ENCODE data around the gene FBLN2. TPM values are rescaled to one million over a fixed set of nuclear protein-coding genes. Genes with fewer than 3 reads are reported as not detected.

FBLN2 gene
- total and polyA plus RNA-seq, 4 donors, result 4.3 to 43.4 (median 21.1) TPM

- WGBS, 2 donors, result 73 to 88% methylated on average over 8 of the region's 8 CpGs
- no peak for TF ChIP-seq CTCF (IDR thresholded peaks at IDR 0.05; ENCODE audit: control extremely low read depth, extremely low read depth)
- peaks cover 0 to 32% (median 6%) of the 10 kb centered on the region in 5 donors for H3K4me1 ChIP-seq (ENCODE audit: control insufficient read depth in 5 of 5, insufficient read depth in 5 of 5, low read length in 5 of 5)
- DNase-seq (no peak), ATAC-seq (ENCODE audit: insufficient read depth, low FRiP score) (no peak)
- no peak overlapping the region for H3K4me3 ChIP-seq
- no peak overlapping the region for H3K27ac ChIP-seq (ENCODE audit: low read depth in 1 of 2, low read length in 1 of 2)
- H3K36me3 ChIP-seq (ENCODE audit: control insufficient read depth in 4 of 4, insufficient read depth in 4 of 4, low read length in 4 of 4), result no peaks in the 10 kb centered on the region
- peaks cover 0 to 4% (median 0%) of the 10 kb centered on the region in 3 donors for H3K27me3 ChIP-seq (ENCODE audit: control insufficient read depth in 3 of 3, insufficient read depth in 3 of 3, low read length in 2 of 3)
- no peak overlapping the region for H3K9ac ChIP-seq (ENCODE audit: insufficient read depth in 1 of 2, low read length in 2 of 2)
- H3K9me3 ChIP-seq (ENCODE audit: control insufficient read depth in 4 of 4, insufficient read depth in 3 of 4, low read length in 3 of 4), result no peaks in the 10 kb centered on the region
Observed at GRCh38 chr3:13533885-13534301, 15.0 kb upstream of the FBLN2 start.

- Histone ChIP-seq H3K27me3 (ENCODE audit: control insufficient read depth in 3 of 3, insufficient read depth in 3 of 3, low read length in 2 of 3) (peaks cover 0 to 4% (median 0%) of the 10 kb centered on the region in 3 donors), H3K4me3 (no peak overlapping the region), H3K9me3 (ENCODE audit: control insufficient read depth in 4 of 4, insufficient read depth in 3 of 4, low read length in 3 of 4) (no peaks in the 10 kb centered on the region), H3K36me3 (ENCODE audit: control insufficient read depth in 4 of 4, insufficient read depth in 4 of 4, low read length in 4 of 4) (no peaks in the 10 kb centered on the region), H3K4me1 (ENCODE audit: control insufficient read depth in 5 of 5, insufficient read depth in 5 of 5, low read length in 5 of 5) (peaks cover 0 to 39% (median 6%) of the 10 kb centered on the region in 5 donors), H3K27ac (ENCODE audit: low read depth in 1 of 2, low read length in 1 of 2) (no peak overlapping the region), H3K9ac (ENCODE audit: insufficient read depth in 1 of 2, low read length in 2 of 2) (no peak overlapping the region)
- ATAC-seq (ENCODE audit: insufficient read depth, low FRiP score) (no peak), DNase-seq (no peak)
- TF ChIP-seq CTCF (IDR thresholded peaks at IDR 0.05; ENCODE audit: control extremely low read depth, extremely low read depth), result no peak
- WGBS, 2 donors, result 90 to 91% methylated on average over 10 of the region's 10 CpGs
Observed at GRCh38 chr3:13535526-13535875, 13.4 kb upstream of the FBLN2 start.

GRCh38 chr3:13535905-13536304 is 13.0 kb upstream of the FBLN2 start:
- no peak for TF ChIP-seq CTCF (IDR thresholded peaks at IDR 0.05; ENCODE audit: control extremely low read depth, extremely low read depth)
- no peak for DNase-seq
- H3K9me3 ChIP-seq (ENCODE audit: control insufficient read depth in 4 of 4, insufficient read depth in 3 of 4, low read length in 3 of 4), result no peaks in the 10 kb centered on the region
- WGBS, 2 donors, result 76 to 88% methylated on average over 9 of the region's 9 CpGs
- peaks cover 0 to 4% (median 0%) of the 10 kb centered on the region in 3 donors for H3K27me3 ChIP-seq (ENCODE audit: control insufficient read depth in 3 of 3, insufficient read depth in 3 of 3, low read length in 2 of 3)
- peaks cover 0 to 43% (median 6%) of the 10 kb centered on the region in 5 donors for H3K4me1 ChIP-seq (ENCODE audit: control insufficient read depth in 5 of 5, insufficient read depth in 5 of 5, low read length in 5 of 5)
- no peak overlapping the region for H3K4me3 ChIP-seq
- no peak overlapping the region for H3K9ac ChIP-seq (ENCODE audit: insufficient read depth in 1 of 2, low read length in 2 of 2)
- no peak overlapping the region for H3K27ac ChIP-seq (ENCODE audit: low read depth in 1 of 2, low read length in 1 of 2)
- ATAC-seq (ENCODE audit: insufficient read depth, low FRiP score), result no peak
- no peaks in the 10 kb centered on the region for H3K36me3 ChIP-seq (ENCODE audit: control insufficient read depth in 4 of 4, insufficient read depth in 4 of 4, low read length in 4 of 4)

GRCh38 chr3:13536432-13536831 is 12.5 kb upstream of the FBLN2 start:
- Histone ChIP-seq H3K9me3 (ENCODE audit: control insufficient read depth in 4 of 4, insufficient read depth in 3 of 4, low read length in 3 of 4) (no peaks in the 10 kb centered on the region), H3K36me3 (ENCODE audit: control insufficient read depth in 4 of 4, insufficient read depth in 4 of 4, low read length in 4 of 4) (no peaks in the 10 kb centered on the region), H3K27ac (ENCODE audit: low read depth in 1 of 2, low read length in 1 of 2) (no peak overlapping the region), H3K4me3 (no peak overlapping the region), H3K27me3 (ENCODE audit: control insufficient read depth in 3 of 3, insufficient read depth in 3 of 3, low read length in 2 of 3) (peaks cover 0 to 4% (median 0%) of the 10 kb centered on the region in 3 donors), H3K9ac (ENCODE audit: insufficient read depth in 1 of 2, low read length in 2 of 2) (no peak overlapping the region), H3K4me1 (ENCODE audit: control insufficient read depth in 5 of 5, insufficient read depth in 5 of 5, low read length in 5 of 5) (peaks cover 0 to 43% (median 6%) of the 10 kb centered on the region in 5 donors)
- ATAC-seq (ENCODE audit: insufficient read depth, low FRiP score), result no peak
- 72 to 76% methylated on average over 3 of the region's 3 CpGs for WGBS, 2 donors
- TF ChIP-seq CTCF (IDR thresholded peaks at IDR 0.05; ENCODE audit: control extremely low read depth, extremely low read depth), result no peak
- no peak for DNase-seq

Data from lung (tissue), 12 donors.